ENCODE data around the gene ZNF682.

- TF ChIP-seq, protein P1, sequence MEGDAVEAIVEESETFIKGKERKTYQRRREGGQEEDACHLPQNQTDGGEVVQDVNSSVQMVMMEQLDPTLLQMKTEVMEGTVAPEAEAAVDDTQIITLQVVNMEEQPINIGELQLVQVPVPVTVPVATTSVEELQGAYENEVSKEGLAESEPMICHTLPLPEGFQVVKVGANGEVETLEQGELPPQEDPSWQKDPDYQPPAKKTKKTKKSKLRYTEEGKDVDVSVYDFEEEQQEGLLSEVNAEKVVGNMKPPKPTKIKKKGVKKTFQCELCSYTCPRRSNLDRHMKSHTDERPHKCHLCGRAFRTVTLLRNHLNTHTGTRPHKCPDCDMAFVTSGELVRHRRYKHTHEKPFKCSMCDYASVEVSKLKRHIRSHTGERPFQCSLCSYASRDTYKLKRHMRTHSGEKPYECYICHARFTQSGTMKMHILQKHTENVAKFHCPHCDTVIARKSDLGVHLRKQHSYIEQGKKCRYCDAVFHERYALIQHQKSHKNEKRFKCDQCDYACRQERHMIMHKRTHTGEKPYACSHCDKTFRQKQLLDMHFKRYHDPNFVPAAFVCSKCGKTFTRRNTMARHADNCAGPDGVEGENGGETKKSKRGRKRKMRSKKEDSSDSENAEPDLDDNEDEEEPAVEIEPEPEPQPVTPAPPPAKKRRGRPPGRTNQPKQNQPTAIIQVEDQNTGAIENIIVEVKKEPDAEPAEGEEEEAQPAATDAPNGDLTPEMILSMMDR (IDR thresholded peaks at IDR 0.05) = no peak
- no peak for TF ChIP-seq POLR2A (IDR thresholded peaks at IDR 0.05)
Measured at GRCh38 chr19:20079476-20079875, 40.2 kb upstream of the ZNF682 start.

Measured in body of pancreas (tissue), 4 donors.